Right renal cortex interstitium (tissue), 3 donors: ENCODE results near the gene PRDX3. TPM values are rescaled to one million over a fixed set of nuclear protein-coding genes. Genes with fewer than 3 reads are reported as not detected.

Experiments used
- DNase-seq, 3 donors: peaks; one replicate each; pipeline ENCODE4 v3.0.0-alpha.2; 2013; ENCODE audit warnings: low read depth in 3 of 3, low spot score in 2 of 3
- polyA plus RNA-seq, 3 donors: library from polyadenylated mRNA; unstranded; fragments of 120-200 nt; gene quantifications; one replicate each; pipeline ENCODE4 v1.2.1, GENCODE V29; 2013; ENCODE audit not compliant: insufficient read length in 3 of 3

PRDX3 gene
- polyA plus RNA-seq, 3 donors = 293 to 330 (median 294) TPM

DNA sequence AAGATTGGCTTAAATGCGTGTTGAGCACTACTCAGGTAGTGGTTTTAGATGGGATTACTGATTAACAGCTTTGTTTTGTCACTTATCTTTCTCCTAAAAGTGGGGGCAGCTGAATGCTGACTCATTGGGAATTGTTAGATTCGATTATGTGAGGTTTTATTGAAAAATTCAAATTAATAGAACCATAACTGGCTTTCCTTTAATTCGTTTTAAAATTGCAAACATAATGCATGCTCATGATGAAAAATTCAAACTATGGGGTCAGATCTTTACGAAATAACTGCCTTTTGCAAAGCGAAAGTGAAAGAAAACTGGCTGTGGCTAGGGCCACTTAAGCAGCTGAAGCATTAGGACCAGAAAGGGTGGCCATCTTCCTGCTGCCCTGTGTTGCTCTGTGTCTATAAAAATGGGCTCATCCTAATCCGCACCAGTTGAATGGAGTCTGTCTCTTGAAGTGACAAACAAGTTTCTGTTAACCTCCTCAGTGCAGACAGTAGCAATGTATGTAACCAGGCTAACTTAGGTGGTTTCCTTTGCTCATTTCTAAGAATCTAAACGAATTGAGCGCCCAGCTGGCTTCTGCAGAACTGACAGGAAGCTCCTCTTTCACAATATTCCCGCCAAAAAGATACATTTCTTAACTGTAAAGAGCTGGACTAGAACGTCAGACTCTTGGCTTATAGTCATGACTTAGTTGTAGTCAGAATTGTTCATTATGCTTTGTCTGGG lies 46.9 kb downstream of the PRDX3 start:
- no peak for DNase-seq

DNA sequence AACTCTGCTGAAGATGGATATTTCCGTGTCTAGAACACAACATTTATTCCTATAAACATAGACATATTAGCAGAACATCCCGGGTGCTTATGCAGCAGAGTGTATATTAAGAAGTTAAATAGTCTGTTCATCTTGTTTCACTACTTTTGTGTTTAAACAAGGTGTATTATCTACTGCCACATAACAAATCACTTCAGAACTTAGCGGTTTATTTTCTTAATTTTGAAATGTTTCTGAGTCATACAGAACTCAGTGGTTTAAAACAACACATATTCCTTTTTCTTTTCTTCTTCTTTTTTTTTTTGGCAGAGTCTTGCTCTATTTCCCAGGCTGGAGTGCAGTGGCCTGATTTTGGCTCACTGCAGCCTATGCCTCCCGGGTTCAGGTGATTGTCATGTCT lies 48.9 kb downstream of the PRDX3 start:
- DNase-seq = no peak

- no peak for DNase-seq
Measured at GRCh38 chr10:119125942-119126341, 52.7 kb downstream of the PRDX3 start.

GRCh38 chr10:119120875-119121274 lies 57.7 kb downstream of the PRDX3 start:
- no peak for DNase-seq

DNA sequence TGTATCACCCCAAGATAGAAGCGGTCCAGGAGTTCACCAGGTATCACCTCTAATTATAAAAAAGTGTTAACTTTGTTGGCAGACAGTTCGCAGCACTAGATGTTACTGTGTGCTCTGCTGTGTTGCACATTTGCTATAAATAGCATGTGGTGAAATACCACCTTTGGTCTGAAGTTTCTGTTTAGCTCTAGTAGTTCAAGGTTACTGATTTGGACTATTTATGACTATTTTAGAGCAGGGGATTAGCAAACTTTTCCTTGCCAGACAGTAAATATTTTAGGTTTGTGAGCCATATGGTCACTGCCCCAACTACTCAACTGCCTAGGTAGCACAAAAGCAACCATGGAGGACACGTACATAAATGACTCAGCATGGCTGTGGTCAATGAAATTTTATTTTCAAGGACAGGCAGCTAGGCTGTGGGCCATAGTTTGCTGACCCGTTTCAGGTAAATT lies 58.2 kb downstream of the PRDX3 start:
- DNase-seq = no peak

DNA sequence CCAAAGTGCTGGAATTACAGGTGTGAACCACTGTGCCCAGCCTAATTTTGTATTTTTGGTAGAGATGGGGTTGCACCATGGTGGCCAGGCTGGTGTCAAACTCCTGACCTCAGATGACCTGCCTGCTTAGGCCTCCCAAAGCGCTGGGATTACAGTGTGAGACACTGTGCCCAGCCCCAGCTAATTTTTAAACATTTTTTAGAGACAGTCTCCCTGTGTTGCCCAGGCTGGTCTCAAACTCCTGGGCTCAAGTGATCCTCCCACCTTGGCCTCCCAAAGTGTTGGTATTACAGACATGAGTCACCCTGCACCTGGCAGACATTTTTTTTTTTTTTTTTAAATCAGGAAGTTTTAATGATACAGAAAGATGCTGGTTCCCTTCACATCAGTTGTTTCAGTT lies 59.2 kb downstream of the PRDX3 start:
- no peak for DNase-seq

GRCh38 chr10:119118231-119118630 lies 60.4 kb downstream of the PRDX3 start:
- DNase-seq = no peak

Other genes starting within 250 kb of the PRDX3 start
- gene NANOS1, start 149.1 kb downstream of the PRDX3 start, polyA plus RNA-seq = 1 to 10 TPM; 3.4 to 4.5 (median 3.5) TPM
- 100 to 1,000 TPM; 195 to 208 (median 199) TPM for gene EIF3A, start 98.0 kb downstream of the PRDX3 start, polyA plus RNA-seq
- 10 to 100 TPM; 60.3 to 62.1 (median 61.6) TPM for gene DENND10, start 74.7 kb downstream of the PRDX3 start, polyA plus RNA-seq
- 10 to 100 TPM; 24.2 to 32.0 (median 31.6) TPM for gene SFXN4, start 13.1 kb downstream of the PRDX3 start, polyA plus RNA-seq
- 10 to 100 TPM; 15.5 to 18.3 (median 15.8) TPM for gene GRK5, start 28.8 kb upstream of the PRDX3 start, polyA plus RNA-seq